PC-9 (cell line): ENCODE measurements around the gene PPM1H.

ENCODE experiments used
- CTCF ChIP-seq: fragments of 200-600 bp; sonication (generic); conservative IDR thresholded peaks from 2 replicates; pipeline ENCODE4 v1.6.1; 2017; ENCODE audit warnings: mixed run types, antibody characterized with exemption, mild to moderate bottlenecking, moderate library complexity
- EZH2 ChIP-seq: fragments of 200-600 bp; sonication (generic); IDR thresholded peaks from 2 replicates; pipeline ENCODE4 v1.8.0; 2017; ENCODE audit warnings: antibody characterized with exemption, low read depth

- no peak for TF ChIP-seq CTCF
- TF ChIP-seq EZH2: no peak
These were observed 126.6 kb downstream of the PPM1H start for GRCh38 chr12:62808166-62808879.
